G401 (cell line): ENCODE results near the gene LMO1. TPM values are rescaled to one million over a fixed set of nuclear protein-coding genes. Genes with fewer than 3 reads are reported as not detected.

Experiments used
- DNase-seq: peaks from one replicate; pipeline ENCODE4 v3.0.0-alpha.2; 2015; ENCODE audit warnings: low spot score
- in situ Hi-C: cut with HindIII; loops from 2 replicates; pipeline ENCODE4 v1.10.0; 2016; ENCODE audit warnings: low sequenced_read_pairs, mixed read lengths
- total RNA-seq: library from RNA; depleted of rRNA; stranded (reverse); fragments of >200 nt; shearing (Covaris generic); gene quantifications from 2 replicates; pipeline ENCODE4 v1.2.3, GENCODE V29; 2014

Gene LMO1
- total RNA-seq, 1 experiment from 2014 or later: not detected

DNA sequence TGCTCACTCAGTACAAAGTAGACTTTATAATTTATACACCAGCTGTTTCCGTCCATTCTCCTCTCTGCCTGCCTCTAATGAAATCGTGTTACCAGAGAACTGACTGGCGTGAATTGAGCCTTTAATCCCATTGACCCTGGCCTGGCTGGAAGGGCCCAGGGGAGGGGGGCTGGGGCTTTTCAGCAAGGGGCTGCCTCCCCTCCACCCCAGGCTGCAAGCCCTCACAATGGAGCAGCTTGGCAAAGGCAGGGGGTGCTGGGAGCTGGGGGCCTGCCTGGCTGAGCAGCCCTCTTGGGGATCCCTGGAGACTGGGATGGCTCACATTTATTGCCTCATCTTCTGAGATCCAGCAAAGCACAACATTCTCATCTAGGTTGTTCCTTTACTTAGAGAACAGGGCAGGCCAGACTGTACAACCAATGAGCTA lies 25.8 kb upstream of the LMO1 start:
- no peak for DNase-seq

DNA sequence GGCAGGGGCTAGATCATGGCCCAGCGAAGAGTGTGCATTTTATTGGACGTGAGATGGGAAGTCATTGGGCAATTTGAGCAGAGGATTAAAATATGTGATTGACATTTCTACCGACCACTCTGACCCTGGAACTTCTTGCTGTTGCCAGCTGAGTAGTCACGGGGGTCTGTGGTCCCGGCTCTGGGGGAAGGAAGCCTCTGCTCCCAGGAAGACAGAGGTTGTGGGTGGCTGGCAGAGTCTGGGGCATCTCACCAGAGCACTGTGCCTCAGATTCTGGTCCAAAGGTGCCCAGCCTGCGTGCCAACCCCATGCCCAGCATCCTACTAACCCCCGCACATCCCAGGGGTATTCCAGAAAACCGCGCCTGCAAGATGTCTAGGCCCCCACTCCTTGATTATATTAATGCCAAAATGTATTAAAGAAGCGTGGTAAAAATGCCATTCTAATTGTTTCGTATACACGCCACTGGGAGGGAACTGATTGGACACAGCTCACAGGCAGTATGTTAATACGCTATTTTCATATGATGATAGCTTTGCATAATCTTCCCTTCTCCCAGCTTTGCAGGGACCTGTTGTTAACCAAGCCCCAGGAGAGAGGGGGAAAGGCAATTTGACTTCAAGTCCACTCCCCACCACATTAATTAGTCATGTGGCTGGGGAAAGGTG lies 25.3 kb upstream of the LMO1 start:
- DNase-seq: no peak
- in situ Hi-C loops: no loop called here

More for the DNA sequence above, 25.8 kb upstream of the LMO1 start:
- in situ Hi-C loops: no loop called here

DNA sequence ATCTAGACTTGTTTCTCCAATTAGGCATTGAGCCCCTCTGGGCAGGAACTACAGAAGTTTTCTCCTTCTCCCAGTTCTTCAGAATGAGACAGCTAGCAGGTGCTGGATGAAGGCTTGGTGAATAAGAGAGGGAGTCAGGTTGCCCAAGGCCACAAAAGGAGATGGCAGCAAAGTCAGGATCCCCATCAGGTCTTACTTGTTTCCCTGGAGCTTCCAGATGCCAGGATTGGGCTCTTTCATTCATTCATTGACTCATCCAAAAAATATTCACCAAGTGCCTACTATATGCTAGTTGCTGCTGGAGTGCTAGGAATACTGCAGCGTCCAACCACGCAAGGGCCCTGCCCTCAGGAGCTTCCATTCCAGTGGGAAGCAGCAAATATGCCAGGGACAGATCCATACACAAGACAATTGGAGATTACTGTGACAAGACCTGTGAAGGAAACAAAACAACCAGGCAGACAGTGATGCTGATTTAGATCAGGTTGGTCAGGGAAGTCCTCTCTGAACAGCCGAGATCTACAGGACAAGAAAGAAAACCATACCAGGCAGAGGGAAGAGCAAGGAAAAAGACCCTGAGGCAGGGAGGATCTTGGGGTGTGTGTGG lies 24.6 kb upstream of the LMO1 start:
- no peak for DNase-seq
- in situ Hi-C loops: no loop called here

DNA sequence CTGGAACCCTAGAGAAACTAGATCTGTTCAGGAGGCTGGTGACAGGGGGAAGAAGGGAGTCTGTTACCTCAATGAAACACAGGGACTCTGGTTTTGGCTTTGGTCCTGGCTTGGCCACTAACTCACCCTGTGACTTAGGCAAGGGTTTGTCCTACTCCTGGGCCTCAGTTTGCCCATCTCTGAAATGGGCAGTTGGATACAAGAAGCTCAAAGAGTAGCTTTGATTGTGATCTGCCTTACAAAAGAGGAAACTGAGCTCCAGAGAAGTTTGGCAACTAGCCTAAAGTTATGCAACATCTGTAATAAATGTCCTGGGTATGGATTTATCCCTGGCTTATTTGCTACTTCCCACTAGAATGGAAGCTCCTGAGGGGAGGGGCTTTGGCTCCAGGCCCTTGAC lies 24.0 kb upstream of the LMO1 start:
- in situ Hi-C loops: no loop called here
- no peak for DNase-seq

DNA sequence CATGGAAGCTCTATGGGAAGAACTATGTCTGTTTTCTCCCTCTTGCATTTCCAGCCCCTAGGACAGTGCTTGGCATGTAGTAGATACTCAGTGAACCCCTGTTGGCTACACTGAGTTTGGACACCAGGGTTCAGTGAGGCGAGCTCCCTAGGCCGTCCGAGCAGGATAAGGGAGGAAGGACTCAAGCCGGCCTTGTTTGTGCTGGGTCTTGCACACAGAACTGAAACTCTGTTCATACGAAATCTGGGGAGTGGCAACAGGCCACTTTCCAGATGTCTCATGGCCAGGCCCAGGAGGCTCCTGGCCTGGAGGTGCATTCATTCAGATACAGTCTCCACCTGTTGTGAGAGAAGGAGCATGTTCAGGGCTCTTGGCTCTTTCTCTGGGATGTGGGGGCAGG lies 23.6 kb upstream of the LMO1 start:
- DNase-seq: no peak
- in situ Hi-C loops: no loop called here

GRCh38 chr11:8286886-8287285 lies 23.2 kb upstream of the LMO1 start:
- no peak for DNase-seq
- in situ Hi-C loops: no loop called here

- DNase-seq: no peak
- in situ Hi-C loops: no loop called here
These were observed 22.1 kb upstream of the LMO1 start for GRCh38 chr11:8285796-8286195.

DNA sequence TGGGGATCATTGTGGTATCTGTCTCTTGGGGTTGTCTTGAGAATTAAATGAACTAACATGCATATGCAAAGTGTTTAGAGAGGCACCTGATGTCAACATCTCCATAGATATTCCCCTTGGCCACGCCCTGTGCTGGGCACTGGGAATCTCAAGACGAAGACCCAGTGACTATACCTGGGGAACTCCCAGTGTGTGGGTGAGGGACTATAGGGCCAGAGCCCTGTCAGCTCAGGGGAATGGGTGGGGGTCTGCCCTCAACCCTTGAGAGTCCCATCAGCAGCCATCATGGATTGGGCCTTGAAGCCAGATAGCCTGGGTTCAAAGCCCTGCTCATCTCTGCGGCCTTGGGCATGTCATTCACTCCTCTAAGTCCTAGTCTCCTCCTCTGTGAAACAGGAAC lies 21.6 kb upstream of the LMO1 start:
- DNase-seq: no peak
- in situ Hi-C loops: no loop called here

DNA sequence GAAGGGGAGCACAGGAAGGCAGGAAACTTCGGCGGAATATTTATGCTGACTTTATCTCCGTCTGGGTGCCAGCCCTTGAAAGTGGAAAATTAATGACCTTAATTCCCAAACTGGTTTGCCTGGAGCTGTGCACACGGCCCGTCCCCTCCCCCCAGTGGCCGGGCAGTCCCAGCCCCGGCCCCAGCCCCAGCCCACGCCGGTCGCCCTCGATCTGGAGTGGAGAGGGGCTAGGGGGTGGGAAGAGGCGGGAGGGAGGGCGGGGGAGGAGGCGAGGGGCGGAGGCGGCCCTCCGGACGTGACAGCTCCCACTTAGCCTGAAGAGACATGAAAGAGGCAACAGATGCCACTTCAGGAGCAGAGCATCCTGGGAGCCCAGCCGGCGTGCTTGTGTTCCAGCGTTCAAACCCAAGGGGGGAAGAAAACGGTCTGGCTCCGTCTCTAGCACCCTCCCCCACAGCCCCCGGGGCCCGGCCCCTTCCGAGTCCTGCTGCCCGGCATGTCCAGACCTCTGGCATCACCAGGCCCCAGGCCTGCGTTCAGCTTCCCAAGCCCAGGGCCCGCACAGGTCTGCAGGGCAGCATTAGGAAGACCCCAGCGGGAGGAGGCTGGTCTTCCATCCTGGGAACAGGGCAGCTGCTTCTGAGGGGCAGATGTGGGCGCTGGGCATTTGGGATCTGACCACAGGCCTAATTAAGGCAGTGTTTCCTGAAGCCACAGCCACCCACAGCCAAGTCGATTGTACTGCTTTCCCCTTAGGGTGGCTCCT lies 20.0 kb upstream of the LMO1 start:
- in situ Hi-C loops: no loop called here
- no peak for DNase-seq

GRCh38 chr11:8283100-8283464 lies 19.4 kb upstream of the LMO1 start:
- in situ Hi-C loops: no loop called here
- no peak for DNase-seq

DNA sequence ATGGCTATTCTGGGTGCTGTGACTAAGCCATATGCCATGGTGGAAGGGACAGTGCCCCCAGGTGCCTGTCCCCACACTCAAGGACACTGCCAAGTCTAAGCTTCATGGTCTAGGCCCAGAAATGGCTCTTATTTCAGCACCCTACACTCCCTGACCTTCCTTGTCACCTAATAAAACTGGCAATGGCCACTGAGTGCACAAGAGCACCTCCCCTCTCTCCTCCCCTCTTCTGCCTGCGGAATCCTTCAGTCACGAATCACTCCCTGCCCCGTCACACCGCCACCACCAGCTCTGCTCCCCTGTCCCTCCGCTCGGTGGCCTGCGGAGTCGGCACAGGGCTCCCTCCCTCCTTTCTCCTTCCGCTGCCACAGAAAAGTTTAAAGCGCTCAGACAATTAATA lies 19.0 kb upstream of the LMO1 start:
- in situ Hi-C loops: no loop called here
- DNase-seq: no peak

- in situ Hi-C loops: no loop called here
These were observed 17.6 kb upstream of the LMO1 start for GRCh38 chr11:8281266-8281665.

DNA sequence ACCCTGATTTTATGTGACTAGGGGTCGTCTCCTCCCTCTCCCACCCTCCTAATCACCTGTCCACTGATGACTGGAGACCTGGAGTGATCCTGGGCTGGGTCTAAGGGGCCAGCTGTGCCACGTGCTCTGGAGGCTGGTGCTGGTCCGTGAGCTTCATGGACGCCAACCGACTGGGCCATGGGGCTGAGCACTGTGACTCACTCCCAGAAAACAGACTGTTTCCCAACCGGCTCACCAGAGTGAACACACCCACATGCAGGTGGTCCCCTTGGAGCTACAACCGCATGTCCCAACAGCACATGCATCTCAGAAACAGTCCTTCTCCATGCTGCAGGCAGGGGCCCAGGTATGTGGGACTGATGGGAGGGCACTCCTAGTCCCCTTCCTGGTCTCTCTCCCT lies 14.0 kb upstream of the LMO1 start:
- in situ Hi-C loops: no loop called here
- no peak for DNase-seq

More at GRCh38 chr11:8281266-8281665, 17.6 kb upstream of the LMO1 start:
- no peak for DNase-seq

- in situ Hi-C loops: no loop called here
- no peak for DNase-seq
These were observed 12.8 kb upstream of the LMO1 start for GRCh38 chr11:8276528-8276927.

- no peak for DNase-seq
- in situ Hi-C loops: no loop called here
These were observed 9.6 kb upstream of the LMO1 start for GRCh38 chr11:8273287-8273686.

DNA sequence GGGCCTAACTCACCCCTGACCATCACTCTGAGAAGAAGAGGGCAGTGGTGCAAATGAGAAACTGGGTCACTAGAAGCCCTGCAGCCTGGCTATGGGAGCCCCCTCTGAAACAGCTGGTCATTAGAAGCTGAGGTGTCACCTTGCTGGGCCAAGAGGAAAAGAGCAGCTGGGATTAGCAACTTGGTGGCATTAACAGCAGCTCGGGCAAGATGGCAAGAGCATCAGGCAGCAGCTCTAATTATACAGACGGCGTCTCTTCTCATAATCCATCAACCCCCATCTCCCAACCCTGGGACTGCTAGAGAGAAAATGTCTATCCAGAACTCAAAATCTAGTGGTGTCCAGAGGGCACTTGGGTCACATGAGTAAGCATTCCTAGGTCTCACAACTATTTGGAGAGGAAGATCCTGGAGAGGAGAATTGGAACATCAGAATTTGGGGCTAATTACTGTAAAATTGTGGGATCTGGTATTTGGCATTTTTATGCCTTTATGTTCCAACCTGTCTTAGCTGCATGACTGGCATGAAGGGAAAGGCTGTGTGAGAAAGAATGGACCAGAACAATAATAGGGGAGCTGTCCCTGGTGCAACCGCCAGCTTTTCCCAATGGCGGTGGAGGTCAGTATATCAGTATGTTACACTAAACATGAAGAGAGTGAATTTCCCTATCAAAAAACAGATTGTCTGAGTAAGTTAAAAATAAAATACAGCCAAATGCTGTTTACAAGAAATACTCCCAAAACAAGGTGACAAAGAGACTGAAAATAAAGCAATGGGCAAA lies 7.6 kb upstream of the LMO1 start:
- DNase-seq: no peak
- in situ Hi-C loops: no loop called here

DNA sequence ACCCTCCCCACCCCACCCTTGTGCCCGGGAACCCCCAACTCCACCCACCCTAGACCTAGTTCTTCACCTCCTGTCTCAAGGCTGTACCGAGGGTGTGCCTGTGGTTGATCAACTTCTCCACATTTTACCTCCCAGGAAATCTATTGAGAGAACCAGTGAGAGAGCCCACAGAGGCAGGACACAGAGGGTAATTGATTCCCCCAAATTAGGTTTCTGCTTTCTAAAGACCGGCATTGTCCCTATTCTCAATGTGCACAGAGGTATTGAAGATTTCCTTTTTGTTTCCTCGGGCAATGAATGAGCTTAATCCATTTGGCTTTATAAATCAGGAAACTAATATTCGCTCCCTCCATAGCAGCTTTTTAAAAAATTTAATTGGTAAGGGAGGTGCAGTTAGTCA lies 6.0 kb upstream of the LMO1 start:
- no peak for DNase-seq
- in situ Hi-C loops: no loop called here

- in situ Hi-C loops: no loop called here
- DNase-seq: no peak
These were observed 5.1 kb upstream of the LMO1 start for GRCh38 chr11:8268530-8269400.
